Mucosa of stomach (tissue), 1 donor: ENCODE measurements around the gene TRAF1.

Experiments
- H3K27me3 ChIP-seq: one replicate; pipeline ENCODE4 v1.7.0; 2013; ENCODE audit warnings: mild to moderate bottlenecking, low read length; ENCODE audit not compliant: control insufficient read depth, insufficient read depth
- H3K36me3 ChIP-seq: one replicate; pipeline ENCODE4 v1.7.0; 2013; ENCODE audit warnings: low read length; ENCODE audit not compliant: control insufficient read depth, insufficient read depth
- H3K4me1 ChIP-seq: one replicate; pipeline ENCODE4 v1.7.0; 2013; ENCODE audit warnings: mild to moderate bottlenecking, low read length; ENCODE audit not compliant: control insufficient read depth, insufficient read depth
- H3K4me3 ChIP-seq: one replicate; pipeline ENCODE4 v1.7.0; 2013; ENCODE audit warnings: low read length
- H3K9ac ChIP-seq: one replicate; pipeline ENCODE4 v1.7.0; 2013; ENCODE audit warnings: mild to moderate bottlenecking, low read length, moderate library complexity
- H3K9me3 ChIP-seq: one replicate; pipeline ENCODE4 v1.7.0; 2013; ENCODE audit warnings: mild to moderate bottlenecking, low read length, moderate library complexity; ENCODE audit not compliant: control insufficient read depth
- donor health status: Pancreatic carcinoma.

Gene TRAF1

DNA sequence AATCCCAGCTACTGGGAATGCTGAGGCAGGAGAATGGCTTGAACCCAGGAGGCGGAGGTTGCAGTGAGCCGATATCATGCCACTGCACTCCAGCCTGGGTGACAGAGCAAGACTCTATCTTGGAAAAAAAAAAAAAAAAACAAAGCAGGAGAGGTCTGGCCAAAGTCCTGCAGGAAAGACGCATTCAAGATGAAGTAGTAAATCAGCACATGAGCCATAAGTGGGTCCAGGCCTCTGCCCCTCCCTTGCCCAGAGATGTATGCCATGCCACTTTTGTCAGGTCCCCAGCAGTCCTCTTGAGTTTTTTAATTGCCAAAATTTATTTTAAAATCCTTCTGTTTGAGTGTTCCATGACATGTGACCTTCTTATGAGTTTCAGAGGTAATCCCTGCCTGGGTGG lies 41.1 kb downstream of the TRAF1 start:
- H3K36me3 ChIP-seq: no peaks in the 10 kb centered on the region
- H3K27me3 ChIP-seq: peaks cover 4% of the 10 kb centered on the region
- H3K9ac ChIP-seq: no peak overlapping the region
- H3K4me1 ChIP-seq: no peaks in the 10 kb centered on the region
- H3K4me3 ChIP-seq: no peak overlapping the region
- no peaks in the 10 kb centered on the region for H3K9me3 ChIP-seq

DNA sequence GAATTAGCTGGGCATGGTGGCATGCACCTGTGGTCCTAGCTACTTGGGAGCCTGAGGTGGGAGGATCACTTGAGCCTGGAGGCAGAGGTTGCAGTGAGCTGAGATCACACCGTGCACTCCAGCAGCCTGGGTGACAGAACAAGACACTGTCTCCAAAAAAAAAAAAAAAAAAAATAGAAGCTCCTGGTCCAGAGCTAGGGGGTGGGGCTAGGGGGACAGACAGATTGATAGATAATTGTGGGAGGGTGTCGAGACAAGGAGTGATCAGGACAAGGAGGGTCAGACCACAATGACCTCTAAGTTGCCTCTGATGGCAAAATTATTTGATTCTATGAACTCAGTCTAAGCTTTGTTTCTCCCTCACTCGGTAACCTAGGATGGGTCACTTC lies 43.0 kb downstream of the TRAF1 start:
- H3K9me3 ChIP-seq: no peaks in the 10 kb centered on the region
- no peaks in the 10 kb centered on the region for H3K36me3 ChIP-seq
- no peaks in the 10 kb centered on the region for H3K4me1 ChIP-seq
- H3K9ac ChIP-seq: no peak overlapping the region
- H3K4me3 ChIP-seq: no peak overlapping the region
- peaks cover 1% of the 10 kb centered on the region for H3K27me3 ChIP-seq

DNA sequence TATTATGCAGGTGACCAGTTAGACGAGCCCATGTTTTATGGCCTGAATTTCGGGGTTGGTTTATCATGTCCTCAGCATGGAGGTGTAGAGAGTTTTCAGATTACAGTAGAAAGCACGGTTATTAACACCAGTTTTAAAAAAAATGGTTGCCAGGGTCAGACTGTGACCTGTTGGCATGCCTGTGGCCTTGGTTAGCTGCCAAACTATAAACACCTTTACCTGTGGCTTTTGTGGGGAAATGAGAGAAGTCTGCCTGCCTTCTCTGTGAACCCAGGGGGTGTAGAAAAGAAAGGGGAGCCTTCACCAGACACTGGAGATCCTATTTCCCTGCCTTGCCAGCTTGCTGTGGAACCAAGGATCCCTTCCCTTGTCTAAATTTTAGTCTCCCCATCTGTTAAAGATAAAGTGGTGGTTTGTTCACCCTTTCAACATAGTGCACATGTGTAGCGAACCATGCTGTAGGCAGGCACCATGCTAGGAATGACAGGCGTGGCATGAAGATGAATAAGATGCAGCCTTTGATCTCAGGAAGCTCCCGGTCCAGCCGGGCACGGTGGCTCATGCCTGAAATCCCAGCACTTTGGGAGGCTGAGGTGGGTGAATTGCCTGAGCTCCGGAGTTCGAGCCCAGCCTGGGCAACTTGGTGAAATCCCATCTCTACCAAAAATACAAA lies 43.5 kb downstream of the TRAF1 start:
- no peaks in the 10 kb centered on the region for H3K27me3 ChIP-seq
- no peaks in the 10 kb centered on the region for H3K9me3 ChIP-seq
- H3K4me3 ChIP-seq: no peak overlapping the region
- peaks cover 3% of the 10 kb centered on the region for H3K4me1 ChIP-seq
- no peaks in the 10 kb centered on the region for H3K36me3 ChIP-seq
- no peak overlapping the region for H3K9ac ChIP-seq

DNA sequence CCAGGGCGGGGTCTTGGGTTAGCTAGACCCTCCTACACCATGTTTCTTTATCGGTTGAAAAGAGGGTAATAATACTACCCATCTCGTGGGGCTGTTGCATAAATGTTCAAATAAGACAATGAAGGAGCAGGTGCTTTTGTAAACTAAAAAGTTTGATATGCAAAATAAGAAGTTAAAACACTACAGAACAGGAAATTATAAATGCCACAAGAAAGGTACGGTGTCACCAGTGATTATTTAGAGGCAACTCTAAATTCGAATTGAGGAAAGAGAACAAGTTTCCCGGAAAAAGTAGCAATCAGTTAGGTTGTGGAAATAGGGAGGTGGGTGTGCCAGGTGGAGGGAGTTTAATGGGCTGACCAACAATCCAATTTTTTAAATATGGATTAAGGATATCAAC lies 47.1 kb downstream of the TRAF1 start:
- Histone ChIP-seq H3K36me3 (no peaks in the 10 kb centered on the region), H3K4me3 (no peak overlapping the region), H3K4me1 (peaks cover 10% of the 10 kb centered on the region), H3K9ac (no peak overlapping the region), H3K9me3 (no peaks in the 10 kb centered on the region), H3K27me3 (no peaks in the 10 kb centered on the region)

GRCh38 chr9:120878188-120879130 lies 48.1 kb downstream of the TRAF1 start:
- H3K9ac ChIP-seq: no peak overlapping the region
- H3K27me3 ChIP-seq: no peaks in the 10 kb centered on the region
- H3K4me3 ChIP-seq: no peak overlapping the region
- no peaks in the 10 kb centered on the region for H3K9me3 ChIP-seq
- H3K36me3 ChIP-seq: peaks cover 3% of the 10 kb centered on the region
- H3K4me1 ChIP-seq: peaks cover 10% of the 10 kb centered on the region

GRCh38 chr9:120877276-120878034 lies 49.1 kb downstream of the TRAF1 start:
- no peaks in the 10 kb centered on the region for H3K9me3 ChIP-seq
- peaks cover 7% of the 10 kb centered on the region for H3K36me3 ChIP-seq
- peak overlapping the region; percentile 53 for H3K9ac ChIP-seq
- H3K27me3 ChIP-seq: no peaks in the 10 kb centered on the region
- peaks cover 10% of the 10 kb centered on the region for H3K4me1 ChIP-seq
- peak overlapping the region; percentile 47 for H3K4me3 ChIP-seq

- Histone ChIP-seq H3K4me1 (peaks cover 10% of the 10 kb centered on the region), H3K4me3 (peak within 1 kb of the TSS; percentile 49), H3K9me3 (no peaks in the 10 kb centered on the region), H3K36me3 (peaks cover 7% of the 10 kb centered on the region), H3K27me3 (no peaks in the 10 kb centered on the region), H3K9ac (peak within 1 kb of the TSS; percentile 78)
These were observed 49.8 kb downstream of the TRAF1 start, which contains the start of gene PHF19 for GRCh38 chr9:120876842-120877240. PHF19 (minus strand) TSS chr9:120877188; CDS start chr9:120874741, 2,447 bp downstream.

DNA sequence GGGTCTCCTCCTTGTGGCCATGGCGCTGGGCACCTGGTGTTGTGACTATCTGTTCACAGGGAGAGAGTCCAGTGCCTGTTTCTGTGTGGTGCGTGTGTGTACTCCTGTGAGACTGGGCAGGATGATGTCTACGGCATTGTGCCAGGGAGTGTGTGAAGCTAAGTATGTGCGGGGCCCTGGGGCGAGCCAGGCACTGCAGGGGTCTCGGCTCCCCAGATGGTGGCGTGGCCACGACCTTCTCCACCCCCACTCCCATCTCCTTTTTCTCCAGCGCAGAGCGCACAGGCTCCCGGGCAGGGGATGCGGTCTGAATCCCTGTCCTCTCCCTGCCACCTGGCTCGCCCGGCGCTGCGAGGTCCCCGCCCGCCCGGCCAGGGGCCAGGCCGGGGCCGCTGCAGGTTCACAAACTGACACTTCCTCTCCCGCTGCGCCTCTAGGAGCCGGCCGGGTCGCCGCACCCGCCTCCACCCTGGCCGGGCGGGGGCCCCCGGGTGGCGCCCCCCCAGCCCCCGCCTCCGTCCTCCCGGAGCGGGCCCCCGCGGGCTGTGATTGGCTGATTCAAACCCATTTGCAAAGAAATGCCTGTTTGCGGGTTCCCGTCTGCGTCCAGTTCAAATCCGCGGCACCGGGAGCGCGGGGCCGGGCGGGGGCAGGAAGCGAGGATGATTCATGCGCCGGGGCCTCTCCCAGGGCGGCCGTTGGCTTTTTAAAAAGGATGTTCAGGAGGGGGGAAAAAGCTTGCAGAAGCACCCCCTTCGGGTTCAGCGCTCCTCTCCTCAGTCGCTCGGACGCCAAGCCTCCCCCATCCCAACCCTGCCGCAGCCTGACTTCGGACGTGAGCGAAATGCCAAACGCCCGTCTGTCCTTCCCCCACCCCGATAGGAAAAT lies 50.4 kb downstream of the TRAF1 start:
- Histone ChIP-seq H3K36me3 (peaks cover 7% of the 10 kb centered on the region), H3K9ac (peak overlapping the region; percentile 78), H3K9me3 (no peaks in the 10 kb centered on the region), H3K27me3 (no peaks in the 10 kb centered on the region), H3K4me1 (peaks cover 10% of the 10 kb centered on the region), H3K4me3 (peak overlapping the region; percentile 49)

GRCh38 chr9:120875643-120875953 lies 51.0 kb downstream of the TRAF1 start:
- peak overlapping the region; percentile 78 for H3K9ac ChIP-seq
- no peaks in the 10 kb centered on the region for H3K9me3 ChIP-seq
- H3K36me3 ChIP-seq: peaks cover 7% of the 10 kb centered on the region
- peaks cover 10% of the 10 kb centered on the region for H3K4me1 ChIP-seq
- H3K27me3 ChIP-seq: no peaks in the 10 kb centered on the region
- H3K4me3 ChIP-seq: peak overlapping the region; percentile 49

DNA sequence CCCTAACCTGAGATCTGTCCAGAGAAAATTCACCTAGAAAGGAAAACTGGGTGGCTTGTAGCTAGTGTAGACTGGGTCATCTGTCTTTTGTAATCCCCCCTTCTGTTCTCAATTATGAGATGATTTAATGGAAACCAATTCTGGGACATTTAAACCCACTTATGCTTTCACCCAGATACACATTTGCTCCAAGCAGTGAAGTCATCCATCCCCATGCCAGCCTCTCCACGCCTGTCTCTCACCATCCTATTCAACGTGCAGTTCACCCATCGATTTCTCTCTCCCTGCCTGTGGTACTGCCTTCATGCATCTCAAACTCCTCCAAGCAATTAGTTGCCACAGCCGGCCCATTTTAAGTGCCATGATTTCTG lies 51.4 kb downstream of the TRAF1 start:
- peaks cover 10% of the 10 kb centered on the region for H3K4me1 ChIP-seq
- no peak overlapping the region for H3K4me3 ChIP-seq
- H3K9me3 ChIP-seq: no peaks in the 10 kb centered on the region
- H3K36me3 ChIP-seq: peaks cover 7% of the 10 kb centered on the region
- H3K9ac ChIP-seq: peak overlapping the region; percentile 78
- no peaks in the 10 kb centered on the region for H3K27me3 ChIP-seq
